GM04504 (cell line): ENCODE measurements around the gene SLC38A1.
"Not testable (repeated sequence)": the region's sequence is repeated elsewhere in the genome, so short reads cannot be mapped to it uniquely, and the experiment has no call there.

ENCODE experiments used
- DNase-seq: peaks from one replicate; pipeline ENCODE4 v3.0.0-alpha.2; 2012; ENCODE audit warnings: low read depth

SLC38A1 gene

GRCh38 chr12:46164186-46164761 lies 104.6 kb downstream of the SLC38A1 start:
- no peak for DNase-seq

GRCh38 chr12:46162549-46163076 lies 106.2 kb downstream of the SLC38A1 start:
- not testable (repeated sequence) for DNase-seq

GRCh38 chr12:46160981-46161690 lies 107.7 kb downstream of the SLC38A1 start:
- no peak for DNase-seq

DNA sequence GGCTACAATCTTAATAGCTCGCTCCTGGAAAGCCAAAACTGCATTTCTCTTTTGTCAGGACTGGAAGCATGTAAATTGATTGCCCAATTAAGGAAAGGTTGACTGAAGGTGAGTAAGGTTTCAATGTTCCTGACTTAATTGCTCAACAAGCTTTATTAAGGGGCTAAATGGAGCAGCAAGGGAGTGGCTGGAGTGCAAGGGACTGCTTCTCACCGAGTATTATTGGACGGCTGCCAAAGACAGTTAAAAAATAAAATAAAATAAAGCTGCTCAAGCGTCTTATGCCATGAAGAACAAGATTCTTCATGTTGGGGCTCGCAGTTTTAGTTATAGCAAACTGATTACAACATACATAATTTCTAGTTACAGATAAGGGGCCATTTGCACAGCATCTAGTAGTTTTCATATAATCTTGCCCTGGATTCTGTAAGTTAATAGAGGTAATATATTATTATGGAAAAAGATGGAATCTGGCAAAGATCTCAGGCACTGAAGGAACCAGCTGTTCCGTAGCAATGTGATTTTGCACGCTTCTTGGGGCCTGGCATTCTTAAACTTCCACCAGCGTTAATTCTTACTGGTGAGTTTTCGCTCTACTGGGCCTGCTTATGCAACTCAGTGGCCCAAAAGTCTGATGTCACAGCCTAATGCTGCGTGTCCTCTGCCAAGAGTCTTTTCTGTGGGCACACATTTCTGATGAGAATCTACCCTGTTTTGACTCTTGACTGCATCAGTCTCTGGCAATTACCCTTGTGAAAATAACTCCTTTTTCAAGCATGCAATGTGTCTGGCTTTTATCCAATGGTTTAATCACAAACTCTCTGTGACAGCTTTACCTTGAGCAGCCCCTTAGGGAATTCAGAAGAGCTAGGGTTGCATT lies 108.5 kb downstream of the SLC38A1 start:
- peak; percentile 81 for DNase-seq

- DNase-seq = no peak
Observed at GRCh38 chr12:46159309-46159901, 109.4 kb downstream of the SLC38A1 start.

DNA sequence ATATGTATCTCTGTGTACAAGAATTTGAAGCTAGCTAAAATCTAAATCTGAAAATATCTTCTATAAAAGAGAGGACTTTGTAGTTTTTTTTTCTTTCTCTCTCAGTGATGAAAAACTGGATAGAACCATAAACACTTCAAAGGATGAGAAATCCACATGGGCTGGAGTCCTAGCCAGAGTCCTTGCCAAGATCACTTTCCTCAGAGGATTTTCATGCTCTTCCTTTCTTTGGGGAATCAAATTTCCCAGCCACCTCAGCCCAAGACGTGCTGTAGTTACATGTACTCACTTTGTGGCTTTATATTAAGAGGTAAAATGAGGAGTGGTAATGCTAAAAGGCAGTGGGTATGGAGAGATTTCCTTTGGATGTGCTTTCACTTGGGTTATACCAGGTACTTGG lies 110.3 kb downstream of the SLC38A1 start:
- DNase-seq = peak; percentile 16

GRCh38 chr12:46154221-46154985 lies 114.4 kb downstream of the SLC38A1 start:
- DNase-seq = peak; percentile 35

GRCh38 chr12:46153268-46153872 lies 115.5 kb downstream of the SLC38A1 start:
- DNase-seq = peak; percentile 14

GRCh38 chr12:46152456-46152855 lies 116.4 kb downstream of the SLC38A1 start:
- no peak for DNase-seq

DNA sequence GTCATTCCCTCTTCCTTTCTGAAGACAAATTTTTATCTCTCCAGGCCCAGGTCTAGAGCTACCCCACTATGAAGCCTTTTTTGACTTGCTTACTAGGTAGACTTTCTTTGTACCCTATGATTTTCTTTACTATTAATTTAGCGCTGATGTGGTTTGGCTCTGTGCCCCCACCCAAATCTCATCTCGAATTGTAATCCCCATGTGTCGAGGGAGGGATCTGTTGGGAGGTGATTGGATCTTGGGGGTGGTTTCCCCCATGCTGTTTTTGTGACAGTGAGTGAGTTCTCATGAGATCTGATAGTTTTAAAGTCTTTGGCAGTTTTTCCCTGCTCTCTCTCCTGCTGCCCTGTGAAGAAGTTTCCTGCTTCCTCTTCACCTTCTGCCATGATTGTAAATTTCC lies 118.1 kb downstream of the SLC38A1 start:
- no peak for DNase-seq

DNA sequence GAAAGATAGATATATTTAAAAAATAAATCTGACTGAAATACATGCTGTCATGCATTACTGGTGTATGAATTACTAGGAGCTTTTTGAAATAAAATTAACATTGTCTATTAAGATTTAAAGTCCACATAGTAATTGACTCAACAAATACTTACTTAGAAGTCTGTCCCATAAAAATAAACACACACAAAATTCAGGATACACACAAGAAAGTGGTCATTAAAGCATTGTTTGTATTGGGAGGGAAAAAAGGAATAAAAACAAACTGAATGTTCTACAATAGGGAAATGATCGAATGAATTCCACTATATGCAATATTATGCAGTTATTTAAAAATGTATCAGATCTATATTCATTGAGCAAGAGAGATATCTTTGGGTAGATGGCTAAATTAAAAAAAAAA lies 118.9 kb downstream of the SLC38A1 start:
- no peak for DNase-seq

DNA sequence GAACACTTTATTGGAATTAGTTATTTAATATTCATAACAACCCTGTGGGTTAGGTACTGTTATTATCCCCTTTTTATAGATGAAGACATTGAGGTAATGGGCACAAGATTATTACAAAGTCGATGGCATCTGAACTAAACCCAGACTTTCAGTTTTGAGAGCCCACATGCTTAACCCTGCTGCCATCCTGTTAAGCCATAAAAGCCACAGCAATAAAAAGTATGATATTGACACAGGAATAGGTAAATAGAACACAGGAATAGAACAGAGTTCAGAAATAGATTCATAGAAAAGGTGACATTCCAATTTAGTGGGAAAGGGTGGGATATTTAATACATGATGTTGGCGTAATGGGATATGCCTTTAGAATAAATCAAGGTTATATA lies 119.8 kb downstream of the SLC38A1 start:
- no peak for DNase-seq

DNA sequence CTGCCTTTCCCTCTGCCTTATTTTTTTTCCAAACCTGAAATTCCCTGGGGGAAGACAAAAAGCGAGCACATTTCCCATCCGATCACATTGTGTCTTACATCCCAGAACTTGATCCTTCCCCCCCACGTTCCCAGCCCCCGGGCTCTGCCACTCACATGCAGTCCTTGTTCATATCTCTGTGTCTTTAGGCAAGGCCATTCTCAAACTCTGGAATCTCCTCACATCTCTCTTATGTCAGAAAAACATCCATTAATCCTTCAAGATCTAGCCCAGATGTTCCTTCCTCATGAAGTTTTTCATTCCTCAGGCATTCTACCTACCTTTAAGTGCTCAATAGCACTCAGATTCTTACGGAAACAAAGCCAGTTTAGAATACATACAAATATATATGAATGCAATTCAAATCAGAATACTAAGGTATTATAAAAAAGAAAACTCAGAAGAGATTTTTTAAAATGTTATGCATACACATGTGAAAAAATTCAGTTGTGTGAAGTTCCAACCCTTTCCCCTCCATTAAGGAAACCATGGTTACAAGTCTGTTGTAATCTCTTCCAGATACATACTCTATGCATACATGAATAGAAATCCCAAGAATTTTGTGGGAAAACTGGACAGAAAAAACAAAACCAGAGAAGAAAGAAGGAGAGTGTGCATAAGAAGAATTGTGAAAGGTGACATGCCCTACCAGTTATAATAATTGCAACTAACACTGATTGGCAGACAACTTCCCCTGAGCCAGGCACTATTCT lies 120.3 kb downstream of the SLC38A1 start:
- no peak for DNase-seq

- DNase-seq = no peak
Observed at GRCh38 chr12:46147144-46147543, 121.7 kb downstream of the SLC38A1 start.

- DNase-seq = no peak
Observed at GRCh38 chr12:46145881-46146280, 123.0 kb downstream of the SLC38A1 start.

DNA sequence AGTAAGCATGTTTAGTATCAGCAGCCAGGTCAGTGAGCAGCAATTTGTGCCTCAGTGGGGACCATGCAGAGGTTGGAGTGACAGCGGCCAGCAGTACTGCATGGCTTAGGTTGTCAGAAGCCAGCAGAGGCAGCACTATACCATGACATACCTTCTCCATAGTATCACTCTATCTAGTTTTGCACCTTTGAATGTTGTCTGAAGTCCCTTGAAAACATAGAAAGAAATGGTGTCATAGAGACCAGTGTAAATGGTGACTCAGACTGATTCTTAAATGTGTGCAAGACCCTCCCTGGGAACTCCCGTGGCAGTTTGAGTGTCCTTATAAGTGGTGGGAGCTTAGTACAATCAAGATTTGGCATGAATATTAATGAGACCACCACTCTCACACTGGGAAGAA lies 124.4 kb downstream of the SLC38A1 start:
- DNase-seq = no peak

- DNase-seq = no peak
Observed at GRCh38 chr12:46136249-46136648, 132.6 kb downstream of the SLC38A1 start.

GRCh38 chr12:46135750-46136149 lies 133.1 kb downstream of the SLC38A1 start:
- no peak for DNase-seq

DNA sequence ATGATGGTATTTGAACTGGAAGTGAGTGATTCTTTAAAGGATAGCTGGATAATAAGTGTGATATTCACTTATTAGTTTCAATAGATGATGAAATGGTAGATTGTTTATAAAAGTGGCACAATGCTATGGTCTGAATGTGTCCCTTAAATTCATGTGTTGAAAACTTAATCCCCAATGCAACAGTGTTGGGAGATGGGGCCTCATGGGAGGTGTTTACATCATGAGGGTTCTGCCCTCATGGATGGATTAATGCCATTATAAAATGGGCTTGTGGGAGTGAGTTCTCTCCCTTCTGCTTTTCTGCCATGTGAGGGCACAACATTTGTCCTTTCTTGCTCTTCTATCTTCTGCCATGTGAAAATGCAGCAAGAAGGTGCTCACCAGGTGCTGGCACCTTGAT lies 134.0 kb downstream of the SLC38A1 start:
- DNase-seq = no peak

DNA sequence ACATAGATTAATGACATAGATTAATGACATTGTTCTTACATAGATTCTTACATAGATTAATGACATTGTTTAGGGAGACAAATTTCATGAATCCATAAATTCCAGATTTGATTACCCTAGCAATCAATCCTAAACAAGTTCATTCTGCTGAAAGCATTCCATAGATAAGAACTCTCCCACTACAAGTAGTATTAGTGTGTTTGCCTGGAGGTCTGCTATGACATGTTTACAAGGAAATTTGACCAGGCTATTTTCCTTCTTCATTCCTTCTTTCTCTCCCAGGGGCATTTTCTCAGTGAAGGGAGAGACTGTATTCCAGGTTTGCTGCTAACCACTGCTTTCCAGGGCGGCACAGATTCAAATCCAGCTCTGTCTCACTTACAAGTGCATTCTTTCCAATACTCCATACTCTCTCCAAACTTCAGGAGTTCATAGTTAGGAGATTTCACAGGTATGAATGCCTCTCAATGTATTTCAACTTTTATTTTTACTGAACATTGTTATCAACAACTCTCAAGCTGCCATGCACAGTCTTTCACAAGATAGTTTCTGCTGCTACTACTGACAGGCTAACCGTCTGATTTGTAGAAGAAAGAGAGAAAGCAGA lies 134.5 kb downstream of the SLC38A1 start:
- DNase-seq = no peak
